GM18507 (cell line): Measurements from ENCODE around the gene PTPRA.
"Not testable (repeated sequence)": the region's sequence is repeated elsewhere in the genome, so short reads cannot be mapped to it uniquely, and the experiment has no call there.

Experiments
- DNase-seq: peaks from one replicate; pipeline ENCODE4 v3.0.0; 2011; ENCODE audit warnings: low read depth; ENCODE audit not compliant: insufficient read length; ENCODE audit errors: extremely low spot score
- FAIRE-seq: peaks from 2 replicates; lab custom pipeline; 2011; peaks lifted over from hg19 to GRCh38; lab: Jason Lieb, UNC

The PTPRA gene

DNA sequence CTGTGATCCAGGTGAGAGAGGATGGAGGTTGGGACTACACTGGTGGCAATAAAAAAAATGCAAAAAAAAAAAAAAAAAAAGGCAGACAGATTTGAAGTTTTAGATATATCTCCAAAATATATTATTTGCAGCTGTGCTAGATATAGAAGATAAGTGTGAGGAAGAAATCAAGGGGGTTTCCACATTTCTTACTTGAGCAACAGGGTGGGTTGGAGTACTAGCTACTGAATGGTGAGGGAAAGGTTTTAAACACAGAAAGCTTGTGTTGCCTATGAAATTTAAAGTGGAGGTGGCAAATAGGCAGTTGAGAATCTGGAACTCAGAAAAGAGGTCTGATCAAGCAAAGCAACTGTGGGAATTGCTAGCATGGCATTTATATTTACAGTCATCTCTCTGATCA is 110.2 kb downstream of the PTPRA start:
- DNase-seq = no peak
- peak; percentile 18 for FAIRE-seq

GRCh38 chr20:2984028-2984501 is 110.8 kb downstream of the PTPRA start:
- FAIRE-seq = peak; percentile 86

GRCh38 chr20:2984956-2985661 is 111.8 kb downstream of the PTPRA start:
- peak; percentile 18 for FAIRE-seq

More at GRCh38 chr20:2984028-2984501, 110.8 kb downstream of the PTPRA start:
- DNase-seq = no peak

DNA sequence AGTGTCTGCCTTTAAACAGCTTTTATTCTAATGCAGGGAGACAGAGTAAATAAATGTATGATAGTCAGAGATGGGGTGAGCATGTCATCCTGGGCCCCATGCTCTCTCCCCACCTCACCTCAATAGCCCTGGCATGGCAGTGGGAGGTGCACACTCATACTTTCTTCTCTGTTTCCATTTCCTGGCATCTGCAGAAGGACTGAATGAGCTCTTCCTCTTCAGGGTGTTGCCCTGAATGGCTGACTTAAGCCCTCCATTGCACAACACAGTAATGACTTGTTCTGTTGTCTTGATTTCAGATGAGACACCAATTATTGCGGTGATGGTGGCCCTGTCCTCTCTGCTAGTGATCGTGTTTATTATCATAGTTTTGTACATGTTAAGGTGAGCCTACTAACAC is 113.2 kb downstream of the PTPRA start:
- no peak for DNase-seq

More at GRCh38 chr20:2984956-2985661, 111.8 kb downstream of the PTPRA start:
- DNase-seq = no peak

GRCh38 chr20:2987861-2988260 is 114.6 kb downstream of the PTPRA start:
- FAIRE-seq (no peak), DNase-seq (no peak)

More for the DNA sequence above, 113.2 kb downstream of the PTPRA start:
- no peak for FAIRE-seq

DNA sequence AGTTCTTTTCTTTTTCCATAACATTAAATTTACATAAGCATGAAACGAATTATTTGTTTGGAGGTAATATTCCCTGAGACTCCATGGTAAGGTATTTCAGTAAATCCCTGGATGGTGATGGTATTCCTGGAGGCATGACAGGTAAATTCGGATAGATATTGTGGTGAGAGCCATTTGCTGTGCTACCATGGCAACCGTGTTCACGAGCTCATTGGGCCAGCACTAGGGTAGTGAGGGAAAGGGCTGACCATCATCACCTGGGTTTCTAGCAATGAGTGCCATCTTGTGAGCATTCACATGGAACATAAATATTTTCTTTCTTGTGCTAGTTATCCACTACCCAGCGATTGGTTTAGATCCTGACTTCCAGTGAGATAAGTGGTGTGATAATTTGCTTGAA is 118.3 kb downstream of the PTPRA start:
- DNase-seq (no peak), FAIRE-seq (no peak)

- FAIRE-seq = no peak
- DNase-seq = no peak
These were observed 120.0 kb downstream of the PTPRA start for GRCh38 chr20:2993250-2993649.

GRCh38 chr20:2995796-2996195 is 122.5 kb downstream of the PTPRA start:
- DNase-seq (no peak), FAIRE-seq (no peak)

DNA sequence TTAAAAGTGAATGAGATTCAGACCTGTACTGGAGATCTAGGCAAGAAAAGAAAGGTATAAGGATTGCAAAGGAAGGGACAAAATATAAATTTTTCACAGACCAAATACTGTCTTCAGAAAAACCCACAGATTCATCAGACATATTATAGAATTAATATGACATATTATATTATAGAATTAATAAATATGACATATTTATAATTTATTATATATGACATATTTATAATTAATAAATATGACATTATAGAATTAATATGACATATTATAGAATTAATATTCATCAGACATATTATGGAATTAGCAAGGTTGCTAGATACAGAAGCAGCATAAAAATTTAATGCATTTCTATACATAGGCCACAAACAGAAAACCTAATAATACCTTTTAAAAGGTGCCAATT is 125.4 kb downstream of the PTPRA start:
- no peak for DNase-seq
- no peak for FAIRE-seq

DNA sequence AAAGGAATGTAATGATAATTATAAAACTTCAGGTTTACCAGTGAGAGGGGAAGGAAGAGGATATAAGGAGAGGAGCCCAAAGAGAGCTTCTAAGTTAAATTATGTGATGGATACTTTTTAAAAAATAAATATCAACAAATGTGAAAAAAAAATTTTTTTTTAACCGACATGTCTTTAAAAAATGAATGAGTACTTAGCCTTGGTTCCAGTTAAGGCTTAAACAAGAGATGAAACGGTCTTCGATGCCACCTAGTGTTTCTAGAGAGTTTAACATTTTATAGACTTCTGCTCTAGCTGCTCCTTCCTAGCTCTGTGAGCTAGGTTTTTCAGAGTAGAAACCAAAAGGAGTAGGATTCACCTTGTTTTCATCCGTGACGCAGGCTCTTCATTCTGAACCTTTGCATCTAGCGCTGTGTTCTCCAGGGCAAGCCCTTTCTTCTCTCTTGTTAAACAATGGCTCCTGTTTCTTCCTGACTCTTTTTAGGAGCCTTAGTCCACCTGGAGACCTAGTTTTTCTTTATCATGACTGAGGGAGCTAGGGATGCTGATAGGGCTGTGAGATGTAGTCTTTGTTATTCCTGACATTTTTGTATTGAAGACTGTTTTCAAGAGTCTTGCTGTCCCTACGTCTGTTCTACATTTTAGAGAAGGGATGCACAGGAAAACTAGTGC is 127.7 kb downstream of the PTPRA start:
- no peak for DNase-seq
- peak; percentile 77 for FAIRE-seq

- FAIRE-seq (no peak), DNase-seq (no peak)
These were observed 130.1 kb downstream of the PTPRA start for GRCh38 chr20:3003416-3003815.

GRCh38 chr20:3010985-3011723 is 137.9 kb downstream of the PTPRA start:
- no peak for DNase-seq
- no peak for FAIRE-seq

DNA sequence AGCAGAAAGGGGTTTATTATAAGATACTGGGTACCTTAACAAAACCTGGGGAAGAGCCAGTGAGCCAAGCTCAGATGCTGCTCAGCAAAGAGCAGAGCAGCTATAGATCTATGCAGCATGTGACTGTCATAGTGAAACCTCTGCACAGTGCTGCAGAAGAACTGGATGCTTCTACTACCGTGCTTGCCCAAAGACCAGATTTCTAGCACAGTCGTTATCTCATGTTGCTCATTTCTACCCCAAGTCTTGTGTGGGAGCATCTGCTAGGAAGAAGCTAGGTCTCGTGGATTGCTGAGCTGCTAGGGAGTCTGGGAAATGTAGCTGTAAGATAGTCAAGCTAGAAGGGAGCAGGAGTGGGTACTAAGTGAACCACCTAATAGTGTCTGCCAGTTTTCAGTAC is 138.5 kb downstream of the PTPRA start:
- FAIRE-seq (no peak), DNase-seq (no peak)

GRCh38 chr20:3013771-3014170 is 140.5 kb downstream of the PTPRA start:
- FAIRE-seq (no peak), DNase-seq (no peak)

DNA sequence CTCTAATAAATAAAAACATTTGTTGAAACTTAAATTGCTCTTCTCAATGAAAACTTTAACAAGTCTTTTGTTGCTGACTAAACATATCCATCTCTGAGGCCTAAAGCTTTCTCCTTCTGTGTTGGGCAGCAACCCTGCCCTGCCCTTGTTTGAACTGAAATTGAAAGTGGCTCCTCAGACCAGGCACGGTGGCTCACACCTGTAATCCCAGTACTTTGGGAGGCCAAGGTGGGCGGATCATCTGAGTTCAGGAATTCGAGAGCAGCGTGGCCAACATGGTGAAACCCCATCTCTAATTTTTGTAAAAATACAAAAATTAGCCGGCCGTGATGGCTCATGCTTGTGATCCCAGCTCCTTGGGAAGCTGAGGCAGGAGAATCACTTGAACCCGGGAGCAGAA is 140.9 kb downstream of the PTPRA start:
- DNase-seq (no peak), FAIRE-seq (no peak)

- DNase-seq = no peak
- FAIRE-seq = no peak
These were observed 141.4 kb downstream of the PTPRA start for GRCh38 chr20:3014662-3015061.

DNA sequence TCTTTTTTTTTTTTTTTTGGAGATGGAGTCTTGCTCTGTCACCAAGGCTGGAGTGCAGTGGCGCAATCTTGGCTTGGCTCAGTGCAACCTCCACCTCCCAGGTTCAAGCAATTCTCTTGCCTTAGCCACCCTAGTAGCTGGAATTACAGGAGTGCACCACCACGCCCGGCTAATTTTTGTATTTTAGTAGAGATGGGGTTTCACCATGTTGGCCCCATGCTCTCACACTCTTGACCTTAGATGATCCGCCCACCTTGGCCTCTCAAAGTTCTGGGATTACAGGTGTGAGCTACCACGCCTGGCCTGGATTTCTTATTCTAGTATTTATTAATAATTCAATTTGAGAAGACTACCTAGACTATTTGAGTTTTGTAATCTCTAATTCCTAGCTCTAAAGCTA is 142.0 kb downstream of the PTPRA start:
- DNase-seq, FAIRE-seq: not testable (repeated sequence)

DNA sequence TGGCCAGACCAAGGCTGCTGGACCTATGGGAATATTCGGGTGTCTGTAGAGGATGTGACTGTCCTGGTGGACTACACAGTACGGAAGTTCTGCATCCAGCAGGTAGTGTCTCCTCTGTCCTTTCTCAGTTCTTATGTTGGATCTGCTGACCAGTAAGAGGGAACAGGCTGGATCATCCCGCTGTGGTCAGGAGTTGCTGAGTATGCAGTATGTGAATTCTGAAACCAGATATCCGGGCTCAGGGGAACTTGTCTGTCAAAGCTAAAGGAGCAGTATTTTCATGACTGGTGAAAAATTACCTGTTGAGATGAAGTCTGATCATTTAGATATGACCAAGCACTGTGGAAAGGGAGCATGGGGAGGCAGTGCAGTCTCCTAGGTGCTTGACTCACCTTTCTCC is 148.0 kb downstream of the PTPRA start:
- DNase-seq (no peak), FAIRE-seq (no peak)

DNA sequence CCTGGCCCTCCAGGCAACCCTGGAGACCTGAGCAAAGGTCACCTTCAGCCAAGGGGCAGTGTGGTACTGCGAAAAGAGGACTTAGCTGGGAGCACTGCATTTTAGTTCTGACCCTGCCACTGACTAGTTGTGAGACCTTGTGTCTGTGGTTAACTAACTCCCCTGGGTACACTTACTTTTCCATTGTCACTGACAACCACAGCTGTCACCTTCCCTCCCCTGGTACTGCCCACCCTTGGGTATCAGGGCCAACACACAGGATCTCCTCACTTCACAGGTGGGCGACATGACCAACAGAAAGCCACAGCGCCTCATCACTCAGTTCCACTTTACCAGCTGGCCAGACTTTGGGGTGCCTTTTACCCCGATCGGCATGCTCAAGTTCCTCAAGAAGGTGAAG is 148.5 kb downstream of the PTPRA start:
- no peak for FAIRE-seq
- no peak for DNase-seq
